Right ventricle myocardium inferior (tissue), 1 donor: Measurements from ENCODE around the gene DCC. TPM values are rescaled to one million over a fixed set of nuclear protein-coding genes. Genes with fewer than 3 reads are reported as not detected.

ENCODE experiments used
- ATAC-seq: fragments of 200-7000 bp; cut with Tn5 transposase; one replicate; pipeline ENCODE4 v1.9.1; 2020; ENCODE audit warnings: mild to moderate bottlenecking, moderate library complexity
- DNase-seq: peaks from one replicate; pipeline ENCODE4 v3.0.0; 2021; ENCODE audit errors: missing footprints
- intact Hi-C: fragments of 100-400 bp; cut with DNase I; formaldehyde crosslinking; loops from one replicate; pipeline ENCODE4 v1.11.0; 2022
- total RNA-seq: library from RNA; stranded (reverse); fragmentation: NEBNext Ultra II Directional; extraction: Animal tissue kit (Norgen Biotek cat#: 25700); gene quantifications from one replicate; pipeline ENCODE4 v1.2.1, GENCODE V29; 2021
- donor health status: DM: no; HTN: yes; CAD: no; lungs with severe emphysema.

DCC gene
- total RNA-seq, 1 donor from 2014 or later, result not detected

GRCh38 chr18:52822160-52822559 is 482.2 kb downstream of the DCC start:
- intact Hi-C loops, result no loop called here
- DNase-seq (no peak), ATAC-seq (no peak)

GRCh38 chr18:52824126-52824525 is 484.1 kb downstream of the DCC start:
- DNase-seq, result no peak
- ATAC-seq, result no peak
- intact Hi-C loops, result no loop called here

DNA sequence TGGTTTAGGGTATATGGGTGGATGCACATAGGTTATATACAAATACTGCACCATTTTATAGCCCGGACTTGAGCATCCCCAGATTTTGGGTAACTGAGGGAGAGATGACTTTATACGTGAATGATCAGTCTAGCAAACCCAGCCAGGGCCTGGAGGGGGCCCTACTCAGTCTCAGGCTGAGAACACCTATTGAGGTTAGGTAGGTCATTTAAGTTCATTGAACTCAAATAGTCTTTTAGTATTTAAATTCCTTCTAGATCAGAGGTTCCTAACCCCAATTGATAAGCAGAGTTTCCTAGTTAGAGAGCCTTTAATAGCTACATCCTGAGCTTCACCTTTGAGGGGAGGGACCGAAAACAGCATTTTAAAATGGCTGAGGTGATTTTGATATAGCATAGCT is 487.0 kb downstream of the DCC start:
- ATAC-seq (no peak), DNase-seq (no peak)
- intact Hi-C loops, result no loop called here

DNA sequence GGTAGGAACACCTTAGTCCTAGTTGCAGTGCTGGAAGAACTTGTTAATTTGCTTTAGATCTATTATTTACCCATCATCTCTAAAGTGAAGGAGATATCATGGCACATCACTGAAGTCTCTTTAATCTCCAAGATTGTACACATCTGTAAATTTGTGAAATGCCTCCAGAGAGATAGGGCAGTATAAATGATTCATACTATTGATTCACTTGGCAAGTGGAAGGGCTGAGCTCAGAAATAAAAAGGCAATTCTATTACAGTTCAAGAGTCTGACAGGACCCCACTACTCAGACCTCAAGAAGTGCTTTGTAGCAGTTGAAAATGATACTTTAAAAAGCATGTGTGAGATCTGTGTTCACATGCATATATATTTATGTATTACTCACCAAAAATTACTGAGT is 489.3 kb downstream of the DCC start:
- intact Hi-C loops, result no loop called here
- no peak for ATAC-seq

DNA sequence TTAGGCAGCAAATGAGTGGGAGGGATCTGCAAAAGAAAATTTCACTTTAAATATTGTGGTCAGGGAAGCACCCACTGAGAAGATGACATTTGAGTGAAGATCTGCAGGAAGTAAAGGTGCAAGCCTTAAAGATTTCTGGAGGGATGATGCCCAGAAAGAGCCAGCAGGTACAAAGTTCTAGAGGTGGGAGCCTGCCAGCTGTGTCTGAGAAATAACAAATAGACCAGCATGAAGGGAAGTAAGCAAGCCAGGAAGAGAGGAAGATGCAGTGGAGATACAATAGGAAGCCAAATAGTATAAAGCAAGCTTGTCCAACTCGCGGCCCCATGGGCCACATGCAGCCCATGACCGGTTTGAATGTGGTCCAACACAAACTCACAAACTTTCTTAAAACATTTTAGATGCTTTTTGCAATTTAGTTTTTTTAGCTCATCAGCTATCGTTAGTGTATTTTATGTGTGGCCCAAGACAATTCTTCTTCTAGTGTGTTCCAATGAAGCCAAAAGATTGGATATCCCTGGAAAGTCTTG is 489.9 kb downstream of the DCC start:
- peak; percentile 60 for DNase-seq
- intact Hi-C loops, result no loop called here
- ATAC-seq, result peak; percentile 44

More for the DNA sequence above, 489.3 kb downstream of the DCC start:
- DNase-seq, result no peak

DNA sequence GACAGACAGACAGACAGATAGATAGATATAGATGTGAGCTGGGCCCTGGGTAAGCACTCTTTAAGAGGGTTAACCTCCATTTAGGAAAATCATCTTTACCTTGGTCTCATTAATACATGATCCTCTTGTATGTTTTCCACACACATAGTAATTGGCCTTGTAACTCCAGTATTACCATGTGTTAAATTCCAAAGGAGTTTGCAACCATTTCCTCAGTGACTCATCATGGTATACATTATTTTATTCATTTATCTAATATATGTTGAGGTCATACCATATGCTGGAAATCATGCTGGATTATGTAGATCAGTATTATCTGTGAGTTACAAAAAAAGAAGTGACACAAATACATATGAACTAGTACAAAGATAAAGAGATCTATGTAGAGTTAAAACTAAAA is 504.3 kb downstream of the DCC start:
- ATAC-seq, result no peak
- intact Hi-C loops, result no loop called here

GRCh38 chr18:52845036-52845435 is 505.0 kb downstream of the DCC start:
- ATAC-seq (no peak), DNase-seq (no peak)
- intact Hi-C loops, result no loop called here

More for the DNA sequence above, 504.3 kb downstream of the DCC start:
- DNase-seq, result no peak

- intact Hi-C loops, result no loop called here
- ATAC-seq (no peak), DNase-seq (no peak)
Measured at GRCh38 chr18:52850031-52850560, 510.1 kb downstream of the DCC start.

DNA sequence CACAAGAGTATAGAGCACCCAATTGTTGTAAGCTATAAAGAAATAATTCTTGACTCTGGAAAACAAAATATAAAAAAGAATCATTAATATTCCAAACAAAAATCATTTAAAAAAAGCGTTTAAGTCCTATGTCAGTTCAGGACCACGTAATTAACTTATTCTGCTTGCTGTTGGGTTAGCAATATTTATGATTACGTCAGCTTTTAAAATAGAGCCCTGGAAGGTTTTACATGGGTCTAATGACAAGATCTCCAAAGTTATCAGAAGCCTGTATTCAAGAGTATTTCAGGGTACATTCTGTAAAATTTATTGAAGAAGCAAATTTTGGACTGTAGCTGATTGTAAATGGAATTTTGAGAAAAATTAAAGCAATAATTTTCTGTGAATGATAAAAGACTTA is 521.6 kb downstream of the DCC start:
- DNase-seq, result no peak
- no peak for ATAC-seq
- intact Hi-C loops, result no loop called here

GRCh38 chr18:52869349-52869923 is 529.4 kb downstream of the DCC start:
- DNase-seq (no peak), ATAC-seq (no peak)
- intact Hi-C loops, result no loop called here

- no peak for ATAC-seq
- intact Hi-C loops, result no loop called here
- no peak for DNase-seq
Measured at GRCh38 chr18:52869942-52870907, 530.2 kb downstream of the DCC start.

DNA sequence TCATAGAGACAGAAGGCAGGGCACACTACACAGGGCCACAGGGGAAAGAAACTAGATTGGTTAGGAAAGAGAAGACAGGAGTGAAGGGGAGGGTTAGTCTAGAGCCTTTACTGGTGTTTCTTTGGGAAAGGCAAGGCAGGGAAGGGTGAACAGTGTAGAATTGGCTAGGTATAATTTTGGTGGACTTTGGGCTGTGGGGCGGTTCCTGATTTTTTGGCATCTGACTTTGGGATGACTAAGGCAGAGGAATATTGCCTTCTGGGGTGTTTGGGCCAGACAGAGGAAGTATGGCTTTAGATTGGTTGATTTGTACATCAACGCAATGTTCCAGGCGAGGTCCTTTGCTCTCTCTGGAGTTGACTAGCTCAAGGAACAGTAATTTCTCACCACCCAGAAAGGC is 534.8 kb downstream of the DCC start:
- ATAC-seq, result no peak
- intact Hi-C loops, result no loop called here
- no peak for DNase-seq

- intact Hi-C loops, result no loop called here
- DNase-seq, result no peak
- ATAC-seq, result no peak
Measured at GRCh38 chr18:52875725-52876124, 535.7 kb downstream of the DCC start.

DNA sequence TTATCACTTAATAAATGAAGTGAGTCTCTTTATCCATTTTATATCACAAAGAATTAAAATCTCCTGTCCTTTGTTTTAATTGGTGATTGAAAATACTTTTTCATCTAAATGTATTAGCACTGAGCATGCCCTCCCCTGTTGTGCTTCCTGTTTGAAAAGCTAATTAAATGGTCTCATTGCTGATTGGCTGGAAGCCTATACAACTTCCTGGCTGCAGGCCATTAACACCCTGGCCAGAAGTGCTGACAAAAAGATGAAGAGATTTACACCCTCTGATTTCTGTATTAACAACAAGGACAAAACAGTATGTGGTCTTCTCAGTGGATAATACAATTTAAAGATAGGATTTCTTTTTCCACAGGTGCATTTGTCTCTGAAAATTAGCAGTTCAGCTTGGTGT is 548.0 kb downstream of the DCC start:
- intact Hi-C loops, result no loop called here
- no peak for ATAC-seq
- no peak for DNase-seq

- no peak for ATAC-seq
- intact Hi-C loops, result no loop called here
- DNase-seq, result no peak
Measured at GRCh38 chr18:52894801-52895200, 554.8 kb downstream of the DCC start.

DNA sequence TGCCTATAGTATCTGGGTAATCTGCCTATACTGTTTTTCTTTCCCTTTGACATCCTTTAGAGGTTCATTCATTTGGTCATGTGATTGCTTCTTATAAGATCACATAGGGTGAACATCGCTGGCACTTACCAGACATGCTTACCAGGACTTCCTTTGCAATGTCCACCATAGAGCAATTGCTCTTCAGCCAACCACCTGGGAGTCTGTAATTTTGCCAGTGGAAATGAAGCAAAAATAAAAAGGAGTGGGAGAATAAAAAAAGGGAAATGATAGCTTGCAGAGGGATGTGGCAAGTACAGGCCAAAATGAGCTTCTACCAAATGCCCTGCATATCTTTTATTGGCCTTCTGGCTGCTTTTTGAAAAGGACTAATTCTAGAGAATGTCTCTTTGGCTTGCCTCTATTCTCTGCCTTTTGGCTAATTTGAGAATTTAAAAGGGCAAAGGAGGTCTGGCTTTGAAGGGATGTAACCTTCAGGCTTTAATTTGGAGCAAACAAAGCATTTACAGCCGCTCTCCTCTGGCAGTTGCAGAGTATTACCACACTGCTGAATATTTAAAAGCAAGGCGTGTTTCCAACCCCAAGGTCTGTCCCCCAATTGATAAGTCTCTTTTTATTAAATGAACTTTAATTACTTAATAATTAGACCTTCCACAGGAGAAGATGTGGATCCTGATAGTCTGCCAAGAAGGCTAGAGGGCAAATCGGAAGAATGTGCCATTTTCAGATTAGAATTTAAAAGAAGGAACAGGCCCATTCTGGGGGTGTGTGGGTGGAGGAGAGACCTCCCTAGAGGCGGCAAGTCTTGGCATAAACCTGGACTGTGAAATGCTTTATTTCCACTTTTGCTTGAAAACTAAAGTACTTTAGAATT is 557.9 kb downstream of the DCC start:
- ATAC-seq (no peak), DNase-seq (no peak)
- intact Hi-C loops, result no loop called here

DNA sequence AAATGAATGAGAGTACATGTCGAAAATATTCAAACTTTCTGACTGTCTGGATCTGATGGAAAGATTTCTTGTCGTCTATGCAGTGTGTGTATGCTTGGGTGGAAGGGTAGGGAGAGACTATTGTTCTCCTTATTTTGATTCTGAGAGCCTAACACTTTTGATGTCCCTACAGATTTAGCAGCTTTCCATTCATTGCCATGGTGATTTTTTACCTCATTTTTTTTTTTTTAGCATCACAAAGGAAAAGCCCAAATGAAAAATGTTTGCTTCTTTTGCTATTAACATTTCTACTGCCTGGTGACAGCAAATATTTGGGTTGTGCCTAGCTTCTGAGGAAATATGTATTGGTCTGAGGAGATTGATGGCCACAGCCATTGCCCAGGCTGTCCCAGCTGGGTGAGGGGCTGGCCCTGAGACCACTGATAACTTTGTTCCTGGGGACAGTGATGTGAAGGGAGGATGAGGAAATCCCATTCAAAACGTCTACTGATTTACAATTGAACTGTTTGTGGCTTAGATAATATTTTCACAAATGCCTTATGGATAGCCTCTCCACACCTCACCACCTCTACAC is 558.6 kb downstream of the DCC start:
- intact Hi-C loops, result no loop called here
- no peak for ATAC-seq
- no peak for DNase-seq

GRCh38 chr18:52902188-52902587 is 562.2 kb downstream of the DCC start:
- DNase-seq (no peak), ATAC-seq (no peak)
- intact Hi-C loops, result no loop called here

DNA sequence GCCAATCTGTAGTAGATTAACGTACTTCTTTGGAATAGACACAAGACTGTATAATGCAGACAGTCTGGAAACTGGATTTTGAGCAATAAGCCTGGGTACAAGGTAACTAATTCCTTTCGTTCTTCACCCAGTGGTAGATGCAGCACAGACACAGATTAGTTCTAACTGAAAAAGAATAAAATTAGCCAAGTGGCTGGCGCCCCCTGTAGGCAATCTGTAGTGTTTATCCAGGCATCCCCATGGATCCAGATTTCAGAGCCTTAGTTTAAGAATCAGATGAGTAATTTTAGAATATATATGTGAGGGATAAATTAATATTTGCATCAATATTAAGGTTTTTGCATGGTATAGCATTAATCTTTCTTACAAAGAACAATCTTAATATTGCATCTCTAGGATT is 563.9 kb downstream of the DCC start:
- ATAC-seq (no peak), DNase-seq (no peak)
- intact Hi-C loops, result no loop called here
